Activated CD4-positive, alpha-beta T cell treated with anti-CD3 and anti-CD28 coated beads, Interleukin-2, amount 50 U/mL, for 16 hours (primary cell): Measurements from ENCODE around the gene TSPEAR.
"Not testable (repeated sequence)": the region's sequence is repeated elsewhere in the genome, so short reads cannot be mapped to it uniquely, and the experiment has no call there.

Source experiments
- DNase-seq: peaks from one replicate; pipeline ENCODE4 v3.0.0-alpha.2; 2020

The TSPEAR gene

GRCh38 chr21:44649521-44650100 is 61.8 kb downstream of the TSPEAR start:
- DNase-seq = no peak

- no peak for DNase-seq
Observed at GRCh38 chr21:44648557-44649311, 62.6 kb downstream of the TSPEAR start.

- DNase-seq = no peak
Observed at GRCh38 chr21:44647222-44647552, 64.2 kb downstream of the TSPEAR start.

GRCh38 chr21:44646366-44647221 is 64.8 kb downstream of the TSPEAR start, which contains the start of gene KRTAP10-11:
Gene KRTAP10-11, plus strand, starts transcription at chr21:44646414. Its CDS starts 45 bp downstream, at chr21:44646459.
- DNase-seq = not testable (repeated sequence)

GRCh38 chr21:44644878-44645277 is 66.5 kb downstream of the TSPEAR start:
- DNase-seq = no peak

- no peak for DNase-seq
Observed at GRCh38 chr21:44643741-44644310, 67.5 kb downstream of the TSPEAR start.

- no peak for DNase-seq
Observed at GRCh38 chr21:44640761-44641160, 70.6 kb downstream of the TSPEAR start.

- DNase-seq = no peak
Observed at GRCh38 chr21:44639331-44639655, 72.1 kb downstream of the TSPEAR start.

- DNase-seq = not testable (repeated sequence)
Observed at GRCh38 chr21:44638506-44639330, 72.7 kb downstream of the TSPEAR start.

GRCh38 chr21:44637851-44638348 is 73.5 kb downstream of the TSPEAR start:
- DNase-seq = not testable (repeated sequence)

- DNase-seq = no peak
Observed at GRCh38 chr21:44637018-44637850, 74.1 kb downstream of the TSPEAR start, which contains the start of gene KRTAP10-10. Gene KRTAP10-10, plus strand, starts transcription at chr21:44637356. Its CDS starts 62 bp downstream, at chr21:44637418.

- DNase-seq = no peak
Observed at GRCh38 chr21:44636209-44637017, 75.0 kb downstream of the TSPEAR start.

GRCh38 chr21:44632067-44632466 is 79.3 kb downstream of the TSPEAR start:
- DNase-seq = no peak

- DNase-seq = no peak
Observed at GRCh38 chr21:44630440-44630839, 80.9 kb downstream of the TSPEAR start.

GRCh38 chr21:44628707-44629391 is 82.5 kb downstream of the TSPEAR start:
- no peak for DNase-seq

- not testable (repeated sequence) for DNase-seq
Observed at GRCh38 chr21:44627831-44628233, 83.5 kb downstream of the TSPEAR start.

GRCh38 chr21:44627181-44627822 is 84.1 kb downstream of the TSPEAR start:
- not testable (repeated sequence) for DNase-seq

GRCh38 chr21:44626673-44627143 is 84.7 kb downstream of the TSPEAR start, which contains the start of gene KRTAP10-9:
Gene KRTAP10-9, plus strand, starts transcription at chr21:44627093. Its CDS starts 79 bp downstream, at chr21:44627172.
- no peak for DNase-seq

GRCh38 chr21:44626262-44626661 is 85.1 kb downstream of the TSPEAR start:
- no peak for DNase-seq
